Esophagus squamous epithelium (tissue), 5 donors: Measurements from ENCODE around the gene HEYL. TPM values are rescaled to one million over a fixed set of nuclear protein-coding genes. Genes with fewer than 3 reads are reported as not detected.
A peak's percentile ranks its signal among the peaks of the same experiment; 100 is the strongest.

ENCODE experiments used
- DNase-seq: peaks from one replicate; lab custom pipeline; 2025; lab: John Stamatoyannopoulos, UW
- H3K27ac ChIP-seq, 4 donors: fragments of 200-600 bp; sonication (generic); one replicate each; pipeline ENCODE4 v1.5.1; 2016 to 2019; ENCODE audit warnings: mild to moderate bottlenecking in 1 of 4
- H3K27me3 ChIP-seq, 4 donors: fragments of 200-600 bp; sonication (generic); 1 replicate in 3 of 4; 2 replicates in 1 of 4; pipeline versions ENCODE4 v1.5.1 to v1.6.0; 2017 to 2021; ENCODE audit warnings: antibody characterized with exemption in 1 of 4
- H3K36me3 ChIP-seq, 3 donors: fragments of 200-600 bp; sonication (generic); one replicate each; pipeline ENCODE4 v1.5.1; 2016 to 2019
- H3K4me1 ChIP-seq, 3 donors: fragments of 200-600 bp; sonication (generic); one replicate each; pipeline ENCODE4 v1.5.1; 2017 to 2019
- H3K4me3 ChIP-seq, 4 donors: fragments of 200-600 bp; sonication (generic); 1 replicate in 3 of 4; 2 replicates in 1 of 4; pipeline ENCODE4 v1.5.1; 2016 to 2019; ENCODE audit warnings: mild to moderate bottlenecking in 2 of 4, moderate library complexity in 1 of 4
- H3K9me3 ChIP-seq, 3 donors: fragments of 200-600 bp; sonication (generic); one replicate each; pipeline ENCODE4 v1.5.1; 2016 to 2019
- CTCF ChIP-seq, 6 experiments: fragments of 450-650 bp in 4 of 6; fragments of 200-600 bp in 2 of 6; sonication (generic) in 2 of 6; IDR thresholded peaks; one replicate each; pipeline ENCODE4 v1.5.1; 2016 to 2019; ENCODE audit warnings: antibody characterized with exemption in 6 of 6, mild to moderate bottlenecking in 4 of 6, moderate library complexity in 4 of 6
- POLR2A ChIP-seq, 4 donors: fragments of 450-650 bp; IDR thresholded peaks; one replicate each; pipeline ENCODE4 v1.6.1; 2017; ENCODE audit warnings: antibody characterized with exemption in 4 of 4, mild to moderate bottlenecking in 4 of 4, moderate library complexity in 3 of 4
- WGBS, 2 donors: methylation state at CpG; one replicate each; pipeline ENCODE4 v1.1.5; 2018; 5-methylcytosine and 5-hydroxymethylcytosine counted together
- intact Hi-C: fragments of 100-400 bp; cut with DNase I; formaldehyde crosslinking; loops from one replicate; pipeline ENCODE4 v1.15.0; 2022
- total RNA-seq, 4 donors: library from RNA; depleted of rRNA; stranded (reverse); fragments of >200 nt; gene quantifications; one replicate each; pipeline ENCODE4 v1.1.0, GENCODE V29; 2016
- donor health status: DM: yes; HTN: yes; CAD: no.

Gene HEYL
- total RNA-seq, 4 donors from 2014 or later: 0.45 to 1.2 (median 0.77) TPM

GRCh38 chr1:39576016-39576657 is 63.3 kb downstream of the HEYL start:
- intact Hi-C loops: no loop called here
- Histone ChIP-seq H3K9me3 (no peaks in the 10 kb centered on the region), H3K4me1 (peaks cover 20 to 40% (median 23%) of the 10 kb centered on the region in 3 donors), H3K36me3 (peaks cover 8 to 32% (median 9%) of the 10 kb centered on the region in 3 donors), H3K4me3 (peak overlapping the region; percentile 65 to 97 (median 72)), H3K27me3 (no peaks in the 10 kb centered on the region), H3K27ac (peak overlapping the region; percentile 89 to 94 (median 92))
- DNase-seq: no peak
- WGBS, 2 donors: 0% methylated on average over 32 to 47 of the region's 87 CpGs
- TF ChIP-seq CTCF (IDR thresholded peaks at IDR 0.05): no peak
- no peak for TF ChIP-seq POLR2A (IDR thresholded peaks at IDR 0.05)

- Histone ChIP-seq H3K4me1 (peaks cover 20 to 40% (median 23%) of the 10 kb centered on the region in 3 donors), H3K27ac (peak overlapping the region; percentile 89 to 94 (median 92)), H3K9me3 (no peaks in the 10 kb centered on the region), H3K27me3 (no peaks in the 10 kb centered on the region), H3K4me3 (peak overlapping the region; percentile 65 to 97 (median 72)), H3K36me3 (peaks cover 15 to 39% (median 16%) of the 10 kb centered on the region in 3 donors)
- 2 to 8% methylated on average over 10 to 31 of the region's 48 CpGs for WGBS, 2 donors
- TF ChIP-seq CTCF (IDR thresholded peaks at IDR 0.05) (no peak), POLR2A (IDR thresholded peaks at IDR 0.05) (no peak)
- no peak for DNase-seq
- intact Hi-C loops: no loop called here
These were observed 64.0 kb downstream of the HEYL start for GRCh38 chr1:39575191-39576015.

- WGBS, 2 donors: 9 to 26% methylated on average over 3 to 4 of the region's 5 CpGs
- peak overlapping the region; percentile 65 to 97 (median 72) for H3K4me3 ChIP-seq
- intact Hi-C loops: no loop called here
- no peaks in the 10 kb centered on the region for H3K9me3 ChIP-seq
- no peak for TF ChIP-seq CTCF (IDR thresholded peaks at IDR 0.05)
- TF ChIP-seq POLR2A (IDR thresholded peaks at IDR 0.05): no peak
- peaks cover 21 to 47% (median 22%) of the 10 kb centered on the region in 3 donors for H3K36me3 ChIP-seq
- H3K27me3 ChIP-seq: no peaks in the 10 kb centered on the region
- H3K27ac ChIP-seq: peak overlapping the region; percentile 89 to 94 (median 92)
- no peak for DNase-seq
- H3K4me1 ChIP-seq: peaks cover 20 to 40% (median 23%) of the 10 kb centered on the region in 3 donors
These were observed 64.8 kb downstream of the HEYL start for GRCh38 chr1:39574646-39575045.

Other genes with a start within 250 kb of the HEYL start
- under 1 TPM in 2 of 4 donors, not detected in 2; 0.13 to 0.38 TPM for gene BMP8A, start 148.0 kb downstream of the HEYL start, total RNA-seq
- 100 to 1,000 TPM in 2 of 4 donors, 10 to 100 TPM in 2; 72.2 to 165 (median 92.0) TPM for gene PABPC4, start 62.9 kb downstream of the HEYL start, total RNA-seq
- gene NT5C1A, start 32.5 kb upstream of the HEYL start, total RNA-seq: not detected
- gene HPCAL4, start 51.8 kb upstream of the HEYL start, total RNA-seq: under 1 TPM in 2 of 4 donors, not detected in 2; 0.19 to 0.41 TPM
- 10 to 100 TPM; 13.7 to 37.1 (median 28.6) TPM for gene PPIE, start 99.2 kb upstream of the HEYL start, total RNA-seq
- gene OXCT2, start 131.7 kb upstream of the HEYL start, total RNA-seq: under 1 TPM in 2 of 4 donors, not detected in 2; 0.19 to 0.48 TPM
- gene BMP8B, start 149.2 kb upstream of the HEYL start, total RNA-seq: under 1 TPM; 0.18 to 0.83 (median 0.55) TPM
- gene TRIT1, start 243.9 kb upstream of the HEYL start, total RNA-seq: 10 to 100 TPM; 13.2 to 20.8 (median 16.8) TPM